Stimulated activated CD4-positive, alpha-beta T cell treated with anti-CD3 and anti-CD28 coated beads, Interleukin-15, amount 100 ng/mL, for 1 hour (primary cell): ENCODE results near the gene TBX2.
"Not testable (repeated sequence)": the region's sequence is repeated elsewhere in the genome, so short reads cannot be mapped to it uniquely, and the experiment has no call there.

Source experiments
- DNase-seq, 2 donors: peaks; one replicate each; pipeline ENCODE4 v3.0.0-alpha.2; 2020; ENCODE audit warnings: low read depth in 1 of 2, low spot score in 1 of 2

TBX2 gene

GRCh38 chr17:61399131-61400065, at the start of gene TBX2:
TSS of gene TBX2 (plus strand) at chr17:61399843. CDS start at chr17:61400177, 334 bp downstream.
- DNase-seq, result no peak

GRCh38 chr17:61351745-61352407, 47.8 kb upstream of the TBX2 start:
- DNase-seq, result no peak

GRCh38 chr17:61352408-61352770, 47.3 kb upstream of the TBX2 start:
- DNase-seq, result no peak

- DNase-seq, result no peak
Observed at GRCh38 chr17:61352781-61353491, 46.7 kb upstream of the TBX2 start.

GRCh38 chr17:61353615-61354014, 46.0 kb upstream of the TBX2 start:
- no peak for DNase-seq

- DNase-seq, result no peak
Observed at GRCh38 chr17:61354895-61355874, 44.5 kb upstream of the TBX2 start.

GRCh38 chr17:61357061-61357460, 42.6 kb upstream of the TBX2 start:
- not testable (repeated sequence) for DNase-seq

GRCh38 chr17:61359513-61359912, 40.1 kb upstream of the TBX2 start:
- not testable (repeated sequence) for DNase-seq

- no peak for DNase-seq
Observed at GRCh38 chr17:61360318-61360943, 39.2 kb upstream of the TBX2 start.

- DNase-seq, result no peak
Observed at GRCh38 chr17:61361084-61361483, 38.6 kb upstream of the TBX2 start.

- no peak for DNase-seq
Observed at GRCh38 chr17:61362396-61362795, 37.2 kb upstream of the TBX2 start.

- DNase-seq, result no peak
Observed at GRCh38 chr17:61362852-61363600, 36.6 kb upstream of the TBX2 start.

GRCh38 chr17:61363601-61364462, 35.8 kb upstream of the TBX2 start:
- no peak for DNase-seq

- no peak for DNase-seq
Observed at GRCh38 chr17:61364463-61364846, 35.2 kb upstream of the TBX2 start.

- DNase-seq, result no peak
Observed at GRCh38 chr17:61366076-61366714, 33.4 kb upstream of the TBX2 start.

- no peak for DNase-seq
Observed at GRCh38 chr17:61366715-61367413, 32.8 kb upstream of the TBX2 start.

- no peak for DNase-seq
Observed at GRCh38 chr17:61368049-61368831, 31.4 kb upstream of the TBX2 start.
